PFSK-1 (cell line): ENCODE measurements around the gene STON2.

ENCODE experiments used
- FOXP2 ChIP-seq: optimal IDR thresholded peaks from 2 replicates; pipeline ENCODE3; 2011; ENCODE audit warnings: borderline replicate concordance, control low read depth, inconsistent platforms; ENCODE audit not compliant: insufficient read depth; ENCODE audit errors: extremely low read length, extremely low read depth
- POLR2AphosphoS5 ChIP-seq: IDR thresholded peaks from 2 replicates; pipeline ENCODE4 v1.6.1; 2012; ENCODE audit warnings: low read depth, mild to moderate bottlenecking, control low read depth, low read length, moderate library complexity
- SIN3A ChIP-seq: IDR thresholded peaks from 2 replicates; pipeline ENCODE4 v1.6.1; 2012; ENCODE audit warnings: mild to moderate bottlenecking, low read length, moderate library complexity, borderline replicate concordance; ENCODE audit not compliant: insufficient read depth
- TAF1 ChIP-seq: IDR thresholded peaks from 2 replicates; pipeline ENCODE4 v1.6.1; 2012; ENCODE audit warnings: low read length, control low read depth, borderline replicate concordance; ENCODE audit not compliant: insufficient read depth
- TF ChIP-seq, protein P1 (sequence below), 2 experiments: IDR thresholded peaks; 2 replicates each; pipeline versions ENCODE4 v1.6.1 to v1.8.0; 2011 to 2012; ENCODE audit warnings: low read depth in 2 of 2, low read length in 2 of 2, control low read depth in 1 of 2, inconsistent platforms in 1 of 2, mild to moderate bottlenecking in 1 of 2, moderate library complexity in 1 of 2; ENCODE audit not compliant: insufficient read depth in 1 of 2

DNA sequence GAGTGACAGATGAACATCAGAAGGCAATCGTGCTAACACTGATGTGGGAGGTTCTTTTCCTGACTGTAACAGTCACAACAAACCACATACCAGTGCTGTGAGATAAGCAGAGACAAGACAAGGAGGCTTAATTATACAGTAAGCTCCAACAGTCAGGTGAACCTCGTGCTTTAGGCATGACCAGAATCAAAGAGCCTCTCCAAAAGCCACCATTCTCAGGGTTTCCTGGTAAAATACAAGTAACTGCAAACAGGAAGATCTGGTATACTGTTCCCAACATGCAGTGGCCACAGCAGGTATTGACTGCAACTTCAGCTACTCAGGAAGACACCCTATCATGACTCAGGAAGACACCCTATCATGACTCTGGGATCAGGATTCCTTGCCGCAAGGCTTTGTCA lies 132.1 kb downstream of the STON2 start:
- TF ChIP-seq SIN3A, result no peak
- no peak for TF ChIP-seq TAF1
- TF ChIP-seq POLR2AphosphoS5, result no peak
- TF ChIP-seq, protein P1, sequence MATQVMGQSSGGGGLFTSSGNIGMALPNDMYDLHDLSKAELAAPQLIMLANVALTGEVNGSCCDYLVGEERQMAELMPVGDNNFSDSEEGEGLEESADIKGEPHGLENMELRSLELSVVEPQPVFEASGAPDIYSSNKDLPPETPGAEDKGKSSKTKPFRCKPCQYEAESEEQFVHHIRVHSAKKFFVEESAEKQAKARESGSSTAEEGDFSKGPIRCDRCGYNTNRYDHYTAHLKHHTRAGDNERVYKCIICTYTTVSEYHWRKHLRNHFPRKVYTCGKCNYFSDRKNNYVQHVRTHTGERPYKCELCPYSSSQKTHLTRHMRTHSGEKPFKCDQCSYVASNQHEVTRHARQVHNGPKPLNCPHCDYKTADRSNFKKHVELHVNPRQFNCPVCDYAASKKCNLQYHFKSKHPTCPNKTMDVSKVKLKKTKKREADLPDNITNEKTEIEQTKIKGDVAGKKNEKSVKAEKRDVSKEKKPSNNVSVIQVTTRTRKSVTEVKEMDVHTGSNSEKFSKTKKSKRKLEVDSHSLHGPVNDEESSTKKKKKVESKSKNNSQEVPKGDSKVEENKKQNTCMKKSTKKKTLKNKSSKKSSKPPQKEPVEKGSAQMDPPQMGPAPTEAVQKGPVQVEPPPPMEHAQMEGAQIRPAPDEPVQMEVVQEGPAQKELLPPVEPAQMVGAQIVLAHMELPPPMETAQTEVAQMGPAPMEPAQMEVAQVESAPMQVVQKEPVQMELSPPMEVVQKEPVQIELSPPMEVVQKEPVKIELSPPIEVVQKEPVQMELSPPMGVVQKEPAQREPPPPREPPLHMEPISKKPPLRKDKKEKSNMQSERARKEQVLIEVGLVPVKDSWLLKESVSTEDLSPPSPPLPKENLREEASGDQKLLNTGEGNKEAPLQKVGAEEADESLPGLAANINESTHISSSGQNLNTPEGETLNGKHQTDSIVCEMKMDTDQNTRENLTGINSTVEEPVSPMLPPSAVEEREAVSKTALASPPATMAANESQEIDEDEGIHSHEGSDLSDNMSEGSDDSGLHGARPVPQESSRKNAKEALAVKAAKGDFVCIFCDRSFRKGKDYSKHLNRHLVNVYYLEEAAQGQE (IDR thresholded peaks at IDR 0.05; ENCODE audit: insufficient read depth in 1 of 2, low read depth in 2 of 2, low read length in 2 of 2), result no peak
- TF ChIP-seq FOXP2, result no peak
